WI38 (cell line): Measurements from ENCODE around the gene BSG.

Source experiments
- H3K4me3 ChIP-seq: 2 replicates; pipeline ENCODE4 v1.5.1; 2011; ENCODE audit warnings: low read depth, mild to moderate bottlenecking, control low read depth, low read length
- TF ChIP-seq, protein P1 (sequence below): IDR thresholded peaks from 2 replicates; pipeline ENCODE4 v1.5.1; 2012; ENCODE audit warnings: low read depth, mild to moderate bottlenecking, control low read depth, low read length

BSG gene

DNA sequence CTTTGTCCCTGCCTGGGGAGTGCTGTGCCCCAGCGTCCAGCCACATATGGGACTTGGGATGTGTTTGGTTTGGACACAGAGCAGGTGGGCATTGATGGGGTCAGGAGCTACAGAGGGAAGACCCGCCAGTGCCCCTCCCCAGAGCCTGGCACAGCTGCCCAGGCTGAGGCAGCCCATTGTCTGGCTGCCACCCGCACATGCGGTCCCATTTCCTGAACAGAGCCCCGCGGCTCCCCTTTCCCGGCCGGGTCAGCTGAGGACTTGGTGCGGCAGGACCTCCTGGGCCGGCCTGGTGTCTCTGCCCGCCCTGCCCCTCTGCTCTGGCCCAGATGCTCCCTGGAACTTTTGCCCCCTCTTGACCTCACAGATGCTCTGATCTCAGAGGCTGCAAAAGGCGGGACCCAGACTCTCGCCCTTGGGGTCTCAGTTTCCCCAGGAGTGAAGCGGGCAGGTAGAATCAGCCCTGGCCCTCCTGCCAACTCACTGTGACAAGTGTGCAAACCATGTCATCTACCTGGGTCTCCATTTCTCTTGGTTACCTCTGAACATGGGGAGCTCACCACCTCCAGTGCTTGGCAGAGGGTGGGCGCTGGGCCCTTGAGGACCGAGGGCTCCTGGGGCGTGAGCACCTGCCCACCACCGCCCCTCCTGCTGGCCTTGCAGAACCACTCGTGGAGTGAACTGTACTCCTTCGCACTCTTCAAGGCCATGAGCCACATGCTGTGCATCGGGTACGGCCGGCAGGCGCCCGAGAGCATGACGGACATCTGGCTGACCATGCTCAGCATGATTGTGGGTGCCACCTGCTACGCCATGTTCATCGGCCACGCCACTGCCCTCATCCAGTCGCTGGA is 35.1 kb downstream of the BSG start:
- TF ChIP-seq, protein P1, sequence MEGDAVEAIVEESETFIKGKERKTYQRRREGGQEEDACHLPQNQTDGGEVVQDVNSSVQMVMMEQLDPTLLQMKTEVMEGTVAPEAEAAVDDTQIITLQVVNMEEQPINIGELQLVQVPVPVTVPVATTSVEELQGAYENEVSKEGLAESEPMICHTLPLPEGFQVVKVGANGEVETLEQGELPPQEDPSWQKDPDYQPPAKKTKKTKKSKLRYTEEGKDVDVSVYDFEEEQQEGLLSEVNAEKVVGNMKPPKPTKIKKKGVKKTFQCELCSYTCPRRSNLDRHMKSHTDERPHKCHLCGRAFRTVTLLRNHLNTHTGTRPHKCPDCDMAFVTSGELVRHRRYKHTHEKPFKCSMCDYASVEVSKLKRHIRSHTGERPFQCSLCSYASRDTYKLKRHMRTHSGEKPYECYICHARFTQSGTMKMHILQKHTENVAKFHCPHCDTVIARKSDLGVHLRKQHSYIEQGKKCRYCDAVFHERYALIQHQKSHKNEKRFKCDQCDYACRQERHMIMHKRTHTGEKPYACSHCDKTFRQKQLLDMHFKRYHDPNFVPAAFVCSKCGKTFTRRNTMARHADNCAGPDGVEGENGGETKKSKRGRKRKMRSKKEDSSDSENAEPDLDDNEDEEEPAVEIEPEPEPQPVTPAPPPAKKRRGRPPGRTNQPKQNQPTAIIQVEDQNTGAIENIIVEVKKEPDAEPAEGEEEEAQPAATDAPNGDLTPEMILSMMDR: no peak

DNA sequence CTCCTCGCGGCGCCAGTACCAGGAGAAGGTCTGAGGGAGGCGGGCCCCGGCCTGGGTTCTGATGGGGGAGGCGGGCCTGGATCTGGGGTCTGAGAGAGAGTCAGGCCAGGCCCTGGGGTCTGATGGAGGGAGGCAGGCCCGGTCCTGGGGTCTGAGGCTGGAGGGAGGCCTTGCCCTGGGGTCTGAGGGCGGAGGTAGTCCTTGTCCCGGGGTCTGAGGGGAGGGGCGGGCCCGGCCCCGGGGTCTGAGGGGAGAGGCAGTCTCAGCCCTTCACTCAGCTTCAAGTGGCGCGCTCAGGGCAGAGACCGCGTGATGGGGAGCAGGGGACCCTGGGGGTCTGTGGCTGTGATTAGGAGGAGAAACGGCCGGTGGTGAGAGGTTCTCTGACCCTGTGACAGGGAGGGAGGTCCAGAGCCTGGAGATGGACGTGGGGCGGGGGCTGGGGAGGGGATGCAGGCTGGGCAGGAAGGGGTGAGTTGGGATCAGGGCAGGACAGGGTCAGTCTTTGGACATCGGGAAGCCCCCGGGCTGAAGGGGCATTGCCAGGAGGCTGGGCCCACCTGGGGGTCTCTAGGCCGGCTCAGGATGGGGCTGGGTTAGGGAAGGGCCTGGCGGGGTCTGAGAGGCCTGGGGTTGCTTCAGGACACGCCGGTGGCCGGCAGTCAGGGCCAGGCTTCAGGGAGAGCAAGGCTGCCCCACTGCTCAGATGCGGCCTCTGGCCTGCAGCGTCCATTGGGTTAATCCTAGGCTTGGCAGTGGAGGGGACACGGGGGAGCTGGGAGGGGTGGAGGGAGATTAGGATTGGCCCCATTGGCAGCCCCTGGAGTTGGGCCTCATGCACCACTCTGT is 36.0 kb downstream of the BSG start:
- TF ChIP-seq, protein P1: no peak
- no peak overlapping the region for H3K4me3 ChIP-seq

More for the DNA sequence above, 35.1 kb downstream of the BSG start:
- H3K4me3 ChIP-seq: no peak overlapping the region

DNA sequence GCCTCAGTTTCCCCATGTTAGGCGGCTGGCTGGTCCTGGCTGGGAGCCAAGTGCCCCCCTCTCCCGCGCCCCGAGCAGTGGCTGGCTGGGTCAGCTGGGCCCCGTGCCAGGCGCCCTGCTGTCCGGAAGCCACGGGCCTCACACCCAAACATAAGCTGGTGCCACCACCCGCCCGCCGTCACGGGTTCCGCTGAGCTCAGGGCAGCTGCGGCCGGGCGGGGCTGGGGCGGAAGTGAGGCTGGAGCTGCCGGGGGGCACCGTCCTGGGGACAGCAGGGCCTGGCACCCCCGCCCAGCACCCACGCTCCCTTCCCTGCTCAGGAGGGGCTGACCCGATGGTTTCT is 36.6 kb downstream of the BSG start:
- H3K4me3 ChIP-seq: no peak overlapping the region
- TF ChIP-seq, protein P1: no peak

DNA sequence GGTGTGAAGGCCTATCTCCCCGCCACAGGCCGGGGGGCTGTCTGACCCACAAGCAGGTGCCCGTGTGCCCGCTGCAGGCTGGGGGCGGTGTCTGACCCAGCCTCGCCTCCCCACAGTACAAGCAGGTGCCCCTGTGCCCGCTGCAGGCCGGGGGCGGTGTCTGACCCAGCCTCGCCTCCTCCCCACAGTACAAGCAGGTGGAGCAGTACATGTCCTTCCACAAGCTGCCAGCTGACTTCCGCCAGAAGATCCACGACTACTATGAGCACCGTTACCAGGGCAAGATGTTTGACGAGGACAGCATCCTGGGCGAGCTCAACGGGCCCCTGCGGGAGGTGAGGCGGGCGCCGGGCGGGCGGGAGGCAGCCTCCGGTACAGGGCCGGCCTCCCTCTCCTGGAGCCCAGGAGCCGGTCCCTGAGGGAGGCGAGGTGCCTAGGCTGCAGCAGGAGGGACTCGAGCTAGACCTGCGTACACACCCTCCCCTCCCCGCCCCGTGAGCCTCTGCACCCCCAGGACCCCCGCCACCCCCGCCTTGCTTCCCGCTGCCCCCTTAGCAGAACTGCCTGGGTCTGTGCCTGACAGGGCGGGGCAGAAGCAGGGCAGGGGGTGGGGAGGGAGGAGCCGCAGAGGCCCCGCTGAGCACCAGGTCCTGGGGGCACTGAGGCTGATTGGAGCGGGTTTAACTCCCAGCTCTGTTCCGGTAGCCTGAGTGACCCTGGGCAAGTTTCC is 37.8 kb downstream of the BSG start:
- no peak overlapping the region for H3K4me3 ChIP-seq
- TF ChIP-seq, protein P1: no peak

DNA sequence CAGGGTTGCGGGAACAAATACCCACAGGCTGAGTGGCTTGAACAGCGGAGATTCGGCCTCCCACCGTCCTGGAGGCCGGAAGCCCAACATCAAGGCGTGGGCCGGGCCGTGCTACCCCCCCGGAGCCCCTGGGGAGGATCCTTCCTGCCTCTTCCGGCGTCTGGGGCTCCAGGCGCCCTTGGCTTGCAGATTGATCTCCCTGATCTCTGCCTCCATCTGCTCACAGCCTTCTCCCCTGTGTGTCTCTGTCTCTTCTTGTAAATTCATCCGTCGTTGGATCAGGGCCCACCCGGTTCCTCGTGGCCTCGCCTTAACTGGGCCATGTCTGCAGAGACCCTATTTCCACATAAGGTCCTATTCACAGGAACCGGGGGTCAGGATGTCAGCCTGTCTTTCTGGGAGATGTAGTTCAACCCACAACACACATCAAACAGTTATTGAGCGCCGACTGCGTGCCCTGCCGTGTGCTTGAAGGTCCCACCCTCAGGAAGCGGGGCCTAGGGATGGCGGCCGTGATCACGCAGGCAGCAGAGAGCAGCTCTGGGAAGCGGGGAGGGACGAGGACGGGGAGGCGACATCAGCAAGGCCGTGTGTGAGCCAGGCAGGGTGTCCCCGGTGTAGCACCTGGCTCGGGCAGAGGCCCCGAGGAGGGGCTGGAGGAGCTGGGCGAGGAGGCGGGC is 38.5 kb downstream of the BSG start:
- H3K4me3 ChIP-seq: no peak overlapping the region

DNA sequence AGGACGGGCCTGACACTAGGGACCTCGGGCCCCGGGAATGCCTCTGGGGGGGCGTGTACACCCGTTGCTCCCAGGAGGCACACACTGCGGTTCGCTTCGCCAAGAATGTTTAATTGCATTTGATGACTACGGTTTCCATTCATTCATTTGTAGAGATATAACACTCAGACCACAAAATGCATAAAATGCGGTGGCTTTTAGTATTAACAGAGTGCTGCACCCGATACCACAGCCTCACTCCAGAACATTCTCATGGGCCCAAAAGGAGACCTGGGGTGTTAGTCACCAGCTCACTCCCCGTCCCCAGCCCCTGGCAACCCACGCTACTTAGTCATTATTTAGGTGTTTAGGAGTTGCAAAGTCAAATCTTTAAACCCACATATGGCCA is 39.1 kb downstream of the BSG start:
- TF ChIP-seq, protein P1: no peak
- H3K4me3 ChIP-seq: no peak overlapping the region

More for the DNA sequence above, 38.5 kb downstream of the BSG start:
- TF ChIP-seq, protein P1: no peak
